Epidermal melanocyte (primary cell): ENCODE data around the gene HS3ST5.

Source experiments
- DNase-seq: peaks from one replicate; pipeline ENCODE4 v3.0.0; 2011; ENCODE audit warnings: low spot score; ENCODE audit not compliant: insufficient read length

HS3ST5 gene

GRCh38 chr6:114200891-114201290, 141.9 kb downstream of the HS3ST5 start:
- DNase-seq: no peak

- DNase-seq: no peak
These were observed 147.0 kb downstream of the HS3ST5 start for GRCh38 chr6:114195631-114196403.

GRCh38 chr6:114195027-114195365, 147.8 kb downstream of the HS3ST5 start:
- DNase-seq: no peak

- no peak for DNase-seq
These were observed 148.3 kb downstream of the HS3ST5 start for GRCh38 chr6:114194362-114195026.

- DNase-seq: no peak
These were observed 155.3 kb downstream of the HS3ST5 start for GRCh38 chr6:114187563-114187962.

GRCh38 chr6:114181664-114182063, 161.2 kb downstream of the HS3ST5 start:
- no peak for DNase-seq

- DNase-seq: no peak
These were observed 163.4 kb downstream of the HS3ST5 start for GRCh38 chr6:114179411-114179810.

GRCh38 chr6:114176726-114177125, 166.1 kb downstream of the HS3ST5 start:
- DNase-seq: no peak

- no peak for DNase-seq
These were observed 170.1 kb downstream of the HS3ST5 start for GRCh38 chr6:114172576-114173260.

GRCh38 chr6:114171473-114171872, 171.3 kb downstream of the HS3ST5 start:
- DNase-seq: no peak

GRCh38 chr6:114170958-114171387, 171.8 kb downstream of the HS3ST5 start:
- no peak for DNase-seq

- DNase-seq: no peak
These were observed 172.5 kb downstream of the HS3ST5 start for GRCh38 chr6:114170372-114170771.

- DNase-seq: no peak
These were observed 173.1 kb downstream of the HS3ST5 start for GRCh38 chr6:114169763-114170162.

GRCh38 chr6:114167583-114168576, 174.9 kb downstream of the HS3ST5 start:
- no peak for DNase-seq

GRCh38 chr6:114164207-114164606, 178.6 kb downstream of the HS3ST5 start:
- DNase-seq: no peak

- DNase-seq: no peak
These were observed 180.0 kb downstream of the HS3ST5 start for GRCh38 chr6:114162691-114163347.

GRCh38 chr6:114160881-114161280, 181.9 kb downstream of the HS3ST5 start:
- no peak for DNase-seq

GRCh38 chr6:114159727-114160126, 183.1 kb downstream of the HS3ST5 start:
- DNase-seq: no peak

GRCh38 chr6:114158838-114159694, 183.8 kb downstream of the HS3ST5 start:
- DNase-seq: no peak

- no peak for DNase-seq
These were observed 184.4 kb downstream of the HS3ST5 start for GRCh38 chr6:114158411-114158810.
